ENCODE measurements around the gene CCDC178.

The CCDC178 gene

DNA sequence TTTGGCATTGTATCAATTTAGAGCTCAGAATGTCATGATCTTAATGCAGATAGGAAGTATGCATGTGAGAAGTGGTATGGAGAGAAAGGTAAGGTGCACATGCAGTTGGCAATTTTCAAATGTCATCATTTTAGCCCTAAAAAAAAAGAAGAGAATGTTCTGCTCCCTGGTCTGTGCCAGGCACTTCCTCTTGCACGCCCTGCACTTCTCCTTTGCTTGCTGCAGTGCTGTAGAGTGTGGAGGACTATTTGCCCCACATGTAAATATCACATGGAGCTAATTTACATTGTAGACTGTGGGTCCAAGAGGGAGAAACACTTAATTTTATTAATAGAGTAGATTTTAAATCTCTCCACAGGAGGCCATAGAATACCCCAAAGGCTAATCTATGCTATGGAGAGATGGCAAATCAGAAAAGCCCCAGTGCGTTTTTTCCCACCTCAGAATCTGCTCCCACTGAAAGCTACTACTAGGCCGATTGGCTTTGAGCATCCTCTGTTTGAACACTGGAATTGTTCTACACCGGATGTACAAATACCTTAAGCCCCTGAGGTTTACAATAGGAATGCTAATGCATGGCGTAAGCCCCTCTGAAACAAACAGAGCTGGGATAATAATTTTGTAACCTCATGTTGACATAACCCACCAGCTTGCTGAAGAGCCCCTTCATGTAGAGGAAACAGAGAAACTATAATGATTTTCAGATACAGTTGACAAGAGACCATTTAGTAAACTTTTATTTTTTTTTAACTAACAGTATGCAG is 530.5 kb downstream of the CCDC178 start:
- no peak for DNase-seq

DNA sequence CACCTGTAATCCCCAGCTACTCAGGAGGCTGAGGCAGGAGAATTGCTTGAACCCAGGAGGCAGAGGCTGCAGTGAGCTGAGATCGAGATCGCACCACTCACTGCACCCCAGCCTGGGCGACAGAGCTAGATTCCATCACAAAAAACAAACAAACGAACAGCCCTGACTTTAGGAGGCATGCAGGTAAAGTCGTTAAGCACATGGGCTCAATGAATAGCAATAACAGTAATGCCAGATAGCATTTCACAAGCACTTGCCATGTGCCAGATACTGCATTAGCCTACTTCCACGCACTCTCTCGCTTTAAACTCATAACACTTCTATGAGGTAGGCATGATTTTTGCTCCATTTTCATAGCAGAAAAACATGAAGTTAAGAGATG is 532.1 kb downstream of the CCDC178 start:
- DNase-seq: no peak

DNA sequence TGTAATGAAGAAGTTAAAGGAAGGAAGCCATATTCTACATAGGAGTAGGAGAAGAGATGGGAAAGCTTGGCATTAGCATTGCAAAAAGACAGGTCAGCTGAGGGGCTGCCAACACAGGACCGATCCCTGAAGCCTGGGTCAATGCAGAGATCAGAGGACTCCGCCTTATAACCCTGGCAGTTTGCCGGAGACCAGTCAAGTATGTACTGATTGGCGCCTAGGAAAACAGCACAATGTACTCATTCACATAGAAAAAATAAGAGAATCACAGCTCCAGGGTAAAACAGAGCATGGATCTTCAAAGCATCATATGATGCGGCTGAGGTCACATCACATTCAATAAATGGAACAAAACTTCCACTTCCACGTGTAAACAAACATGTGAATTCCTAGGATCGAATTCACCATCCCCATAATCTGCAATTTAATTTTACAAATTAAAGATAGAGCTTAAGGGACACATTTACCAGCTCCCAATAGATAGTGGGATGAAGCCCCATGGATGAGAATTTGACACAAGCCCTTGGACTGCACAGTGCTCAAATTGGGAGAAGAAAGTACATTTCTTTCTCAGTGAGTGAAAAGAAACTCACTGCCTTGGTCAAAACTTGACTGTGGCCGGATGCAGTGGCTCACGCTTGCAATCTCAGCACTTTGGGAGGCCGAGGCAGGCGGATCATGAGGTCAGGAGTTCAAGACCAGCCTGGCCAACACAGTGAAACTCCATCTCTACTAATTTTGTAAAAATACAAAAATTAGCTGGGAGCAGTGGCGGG is 532.7 kb downstream of the CCDC178 start:
- DNase-seq: no peak

DNA sequence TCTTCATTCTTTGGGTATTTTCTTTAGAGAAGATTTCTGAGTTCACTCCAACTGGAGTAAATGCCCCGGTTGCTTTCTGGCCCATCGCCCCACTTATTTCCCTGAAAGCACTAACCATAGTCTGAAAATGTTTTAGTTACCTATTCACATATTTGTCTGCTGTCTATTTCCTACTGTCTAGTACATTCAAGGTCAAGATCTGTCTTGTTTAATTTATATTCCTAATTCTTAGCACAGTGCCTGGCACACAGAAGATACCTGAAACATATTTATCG is 533.3 kb downstream of the CCDC178 start:
- no peak for DNase-seq

DNA sequence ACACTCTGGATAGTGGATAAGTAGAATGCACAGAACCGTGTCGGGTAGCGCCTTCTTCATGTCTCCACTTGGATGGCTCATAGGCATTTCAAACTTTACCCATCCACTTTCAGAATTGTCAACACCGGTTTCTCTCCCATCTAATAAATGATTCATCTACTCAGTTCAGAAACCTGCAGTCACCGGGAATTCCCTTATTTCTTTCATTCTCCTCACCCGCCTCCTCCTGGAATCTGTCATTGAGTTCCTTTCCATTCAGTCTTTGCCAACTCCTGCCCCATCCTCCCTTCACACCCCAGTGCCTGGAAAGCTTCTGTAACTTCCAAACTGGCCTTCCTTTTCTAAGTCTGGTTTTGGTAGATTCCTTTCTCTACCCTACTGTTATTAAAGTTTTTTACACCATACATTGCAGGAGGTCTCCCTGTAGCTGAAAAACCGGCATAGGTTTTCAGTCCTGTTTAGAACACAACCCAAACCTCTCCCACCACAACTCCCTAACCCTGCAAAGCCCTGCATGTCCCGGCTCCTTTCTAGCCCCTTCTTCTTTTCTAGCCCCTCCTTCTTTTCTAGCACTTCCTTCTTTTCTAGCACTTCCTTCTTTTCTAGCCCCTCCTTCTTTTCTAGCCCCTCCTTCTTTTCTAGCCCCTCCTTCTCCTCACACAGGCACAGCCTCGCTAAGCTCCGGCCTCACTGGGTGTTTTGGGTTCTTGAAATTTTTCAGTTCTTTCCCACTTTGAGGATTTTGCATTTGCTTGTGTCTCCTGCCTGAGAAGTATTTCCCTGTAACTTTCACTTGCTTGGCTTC is 533.8 kb downstream of the CCDC178 start:
- DNase-seq: no peak

DNA sequence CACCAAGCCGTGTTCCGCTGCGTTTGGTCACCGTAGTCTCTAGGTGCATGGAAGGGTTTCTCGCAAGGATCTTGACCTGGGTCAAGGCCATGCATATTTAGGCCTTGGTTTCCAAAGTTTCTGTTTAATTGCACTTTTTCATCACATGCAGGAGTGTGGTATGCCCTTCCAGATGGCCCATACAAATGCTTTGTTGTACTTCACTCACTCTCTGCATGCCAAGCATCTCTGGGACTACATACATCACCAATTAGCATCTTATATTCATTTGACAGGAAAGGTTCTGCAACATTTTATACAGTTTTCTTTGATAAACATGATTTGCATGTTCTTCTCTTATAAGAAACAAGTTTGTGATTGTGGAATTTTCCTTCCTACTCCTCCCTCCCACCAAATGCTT is 534.9 kb downstream of the CCDC178 start:
- no peak for DNase-seq

DNA sequence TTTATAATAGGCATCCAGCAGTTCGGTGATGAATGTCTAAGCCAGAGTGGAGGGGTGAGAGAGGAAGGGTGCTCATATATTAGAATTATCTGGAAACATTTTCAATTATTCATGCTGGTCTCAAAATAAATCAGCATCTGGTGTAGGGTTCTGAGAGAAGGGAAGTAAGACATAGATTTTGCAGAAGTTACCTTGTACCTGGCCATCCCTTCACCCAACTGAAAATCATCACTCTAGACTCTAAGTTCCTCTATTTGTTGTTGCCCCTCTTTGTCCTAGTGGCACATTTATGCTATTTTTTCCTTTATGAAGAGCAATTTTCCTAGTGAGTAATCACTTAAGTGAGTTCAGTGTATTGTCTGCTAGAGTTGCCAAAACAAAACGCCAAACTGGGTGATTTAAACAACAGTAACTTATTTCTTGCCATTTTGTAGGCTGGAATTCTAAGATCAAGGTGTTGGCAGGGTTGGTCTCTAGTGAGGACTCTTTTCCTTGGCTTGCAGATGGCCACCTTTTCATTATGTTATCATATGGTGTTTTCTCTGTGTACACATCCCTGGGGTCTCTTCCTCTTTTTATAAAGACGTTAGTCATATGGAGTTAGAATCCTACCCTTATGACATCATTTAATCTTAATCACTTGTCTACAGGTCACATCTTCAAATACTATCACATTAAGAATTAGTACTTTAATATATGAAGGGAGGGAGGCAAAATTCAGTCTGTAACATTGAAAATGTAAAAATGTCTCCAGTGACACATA is 537.8 kb downstream of the CCDC178 start:
- no peak for DNase-seq

DNA sequence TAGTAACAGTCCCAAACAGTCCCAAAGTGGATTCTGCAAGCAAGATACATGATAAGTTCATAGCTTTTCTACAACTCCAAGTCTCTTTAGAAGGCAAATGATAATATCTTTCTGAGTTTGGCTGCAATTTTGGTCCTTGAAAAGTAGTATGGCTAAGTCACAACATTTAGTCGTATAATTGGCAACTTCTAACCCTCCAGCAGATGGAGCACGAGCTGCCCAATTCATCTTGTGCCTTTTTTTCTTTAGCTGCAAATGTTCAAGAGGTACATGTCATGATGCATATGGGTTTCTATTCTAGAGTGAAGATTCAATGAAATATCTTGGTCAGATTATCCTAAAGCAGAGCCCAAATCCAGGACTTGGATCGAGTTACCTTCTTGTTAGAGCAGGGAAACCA is 540.7 kb downstream of the CCDC178 start:
- DNase-seq: no peak

DNA sequence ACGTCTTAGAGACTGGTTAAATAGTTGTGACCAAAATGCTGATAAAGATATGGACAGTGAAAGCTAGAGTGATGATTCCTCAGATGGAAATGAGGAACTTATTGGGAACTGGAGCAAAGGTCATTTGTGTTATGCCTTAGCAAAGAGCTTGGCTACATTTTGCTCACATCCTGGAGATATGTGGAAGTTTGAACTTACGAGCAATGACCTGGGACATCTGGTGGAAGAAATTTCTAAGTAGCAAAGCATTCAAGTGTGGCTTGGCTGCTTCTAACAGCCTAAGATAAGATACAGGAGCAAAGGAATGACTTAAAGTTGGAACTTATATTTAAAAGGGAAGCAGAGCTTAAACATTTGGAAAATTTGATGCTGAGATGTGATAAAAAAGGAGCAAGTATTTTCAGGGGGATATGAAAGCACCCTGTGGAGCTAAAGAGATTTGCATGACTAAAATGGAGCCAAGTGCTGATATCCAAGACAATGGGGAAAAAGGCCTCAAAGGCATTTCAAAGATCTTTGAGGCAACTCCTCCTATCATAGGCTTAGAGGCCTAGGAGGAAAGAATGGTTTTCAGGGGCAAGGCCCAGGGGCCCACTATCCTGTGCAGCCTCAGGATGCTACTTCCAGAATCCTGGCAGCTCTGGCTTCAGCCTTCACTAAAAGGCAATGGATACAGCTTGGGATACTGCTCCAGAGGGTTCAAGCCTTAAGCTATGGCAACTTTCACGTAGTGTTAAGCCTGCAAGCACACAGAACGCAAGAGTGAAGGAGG is 543.6 kb downstream of the CCDC178 start:
- DNase-seq: no peak

DNA sequence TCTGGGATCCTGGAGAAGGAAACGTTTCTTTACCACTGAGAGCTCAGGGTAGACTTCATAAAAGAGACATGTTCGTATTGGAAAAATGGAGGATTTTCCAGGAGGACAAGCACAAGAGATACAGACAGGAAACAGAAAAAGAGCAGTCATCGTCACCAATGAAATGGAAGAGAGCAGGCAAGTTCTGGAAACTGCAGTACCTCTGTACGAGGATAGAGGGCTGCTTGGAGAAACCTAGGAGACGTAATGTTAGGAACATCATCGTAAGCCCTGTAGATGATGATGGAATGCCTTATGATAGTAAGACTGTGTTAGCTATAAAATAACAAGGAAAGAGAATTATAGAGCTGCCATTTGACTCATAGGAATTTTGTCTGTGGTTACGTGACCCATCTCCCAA is 546.6 kb downstream of the CCDC178 start:
- DNase-seq: no peak

DNA sequence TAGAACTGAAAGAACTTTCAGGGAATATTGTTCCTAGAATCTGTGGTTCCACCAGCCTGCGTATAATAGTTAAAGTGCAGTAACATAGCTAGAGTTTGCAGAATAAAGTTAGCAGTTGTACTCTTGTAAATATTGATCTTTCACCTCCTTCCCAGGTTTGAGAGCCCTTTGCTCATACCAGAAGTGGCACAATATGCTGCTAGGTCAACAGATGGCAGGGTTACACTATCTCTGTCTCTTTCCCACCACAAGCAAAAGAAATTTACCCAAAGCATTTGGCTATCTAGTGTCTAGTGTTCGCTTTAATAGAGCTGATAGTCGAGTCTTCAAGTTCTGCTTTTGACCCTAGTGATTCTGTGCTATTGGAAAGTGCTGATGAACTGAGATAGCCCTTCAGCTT is 548.7 kb downstream of the CCDC178 start:
- DNase-seq: no peak

DNA sequence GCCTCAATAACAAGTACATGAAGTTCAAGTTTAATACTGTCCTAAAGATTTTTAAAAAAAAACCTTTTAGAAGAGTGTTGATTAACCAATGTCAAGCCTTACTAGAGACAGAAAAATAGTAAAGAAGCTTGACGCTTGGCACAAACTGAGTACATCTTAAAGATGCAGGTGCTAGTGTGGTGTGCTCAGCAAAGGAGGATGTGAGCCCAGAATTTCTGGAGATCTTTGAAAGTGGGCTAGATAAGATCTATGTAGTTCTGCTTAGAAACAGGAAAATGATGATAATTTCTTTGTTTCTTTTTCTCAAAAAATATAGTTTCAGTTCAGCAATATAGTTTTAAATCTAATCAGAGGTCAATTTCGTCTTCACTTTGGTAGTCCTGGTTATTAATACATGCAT is 549.4 kb downstream of the CCDC178 start:
- no peak for DNase-seq

DNA sequence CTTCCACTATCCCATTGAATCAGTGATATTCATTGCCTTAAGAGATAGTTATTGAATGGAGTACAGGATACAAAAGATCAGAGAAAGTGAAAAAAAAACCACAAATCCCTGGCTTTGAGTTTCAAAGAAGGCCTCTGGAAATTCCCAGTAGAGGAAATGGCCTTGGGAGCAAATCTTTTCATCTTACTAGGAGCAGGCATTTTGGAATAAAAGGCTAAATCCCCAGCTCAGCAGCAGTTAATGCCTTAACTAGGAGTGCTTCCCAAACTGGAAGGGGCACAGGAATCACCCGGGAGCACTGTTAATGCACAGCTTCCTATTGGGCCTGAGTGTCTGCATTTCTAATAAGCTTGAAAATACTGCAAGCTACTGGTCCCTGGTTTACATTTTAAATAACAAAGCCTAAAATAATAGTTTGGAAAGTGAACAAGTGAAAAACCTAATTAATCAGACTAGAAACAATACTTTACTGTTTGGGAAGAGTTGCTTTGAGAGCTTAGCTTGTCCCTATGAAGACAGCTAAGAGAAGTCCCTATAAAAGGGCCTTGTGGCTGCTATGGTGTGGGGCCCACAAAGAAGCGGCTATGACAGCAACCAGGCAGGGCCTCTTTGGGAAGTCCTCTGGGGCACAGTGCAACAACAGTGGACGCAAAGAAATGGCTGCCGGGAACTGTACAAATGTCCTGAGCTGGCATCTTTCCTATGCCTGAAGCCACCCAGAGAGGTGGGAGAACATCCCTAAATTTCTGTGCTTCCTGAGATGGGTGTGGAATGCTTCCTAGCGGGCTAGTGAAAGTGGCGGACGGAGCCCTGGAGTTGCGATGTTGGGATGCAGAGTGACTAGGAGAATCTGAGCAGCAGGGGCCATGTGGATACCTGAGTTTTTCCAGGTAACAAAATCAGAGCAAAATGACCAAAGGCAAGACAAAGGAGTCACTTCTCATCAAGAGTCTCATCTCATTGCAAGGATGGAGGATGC is 550.6 kb downstream of the CCDC178 start:
- DNase-seq: no peak

DNA sequence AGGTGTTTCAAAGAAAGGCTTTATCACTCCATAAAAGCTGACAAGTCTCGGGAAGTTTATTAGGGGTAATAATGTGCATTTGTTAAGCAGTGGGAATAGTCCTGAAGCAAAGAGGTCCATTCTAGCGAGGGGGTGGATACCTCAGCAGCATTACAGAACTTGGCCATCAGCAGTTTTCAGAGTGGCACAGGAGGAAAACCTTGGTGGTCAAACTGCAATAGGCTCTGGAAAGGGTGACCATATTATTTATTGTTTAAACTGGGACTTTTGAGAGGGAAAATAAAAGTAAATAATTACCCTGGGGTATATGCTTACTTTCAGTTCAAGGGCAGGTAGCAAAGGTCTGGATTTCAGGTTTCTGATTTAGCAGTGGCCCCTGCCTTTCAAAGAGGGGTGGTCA is 552.2 kb downstream of the CCDC178 start:
- no peak for DNase-seq
